Hepatocyte (in vitro differentiated cells): ENCODE data around the gene PDCD5.

ENCODE experiments used
- CTCF ChIP-seq: fragments of 200-600 bp; sonication (generic); IDR thresholded peaks from 2 replicates; pipeline ENCODE4 v1.5.1; 2016; ENCODE audit warnings: antibody characterized with exemption, mild to moderate bottlenecking; ENCODE audit not compliant: poor library complexity
- EZH2phosphoT487 ChIP-seq: fragments of 200-600 bp; sonication (generic); IDR thresholded peaks from one replicate; pipeline ENCODE4 v1.6.1; 2018; ENCODE audit warnings: antibody characterized with exemption, mild to moderate bottlenecking, low read depth, moderate library complexity; ENCODE audit not compliant: unreplicated experiment, severe bottlenecking

DNA sequence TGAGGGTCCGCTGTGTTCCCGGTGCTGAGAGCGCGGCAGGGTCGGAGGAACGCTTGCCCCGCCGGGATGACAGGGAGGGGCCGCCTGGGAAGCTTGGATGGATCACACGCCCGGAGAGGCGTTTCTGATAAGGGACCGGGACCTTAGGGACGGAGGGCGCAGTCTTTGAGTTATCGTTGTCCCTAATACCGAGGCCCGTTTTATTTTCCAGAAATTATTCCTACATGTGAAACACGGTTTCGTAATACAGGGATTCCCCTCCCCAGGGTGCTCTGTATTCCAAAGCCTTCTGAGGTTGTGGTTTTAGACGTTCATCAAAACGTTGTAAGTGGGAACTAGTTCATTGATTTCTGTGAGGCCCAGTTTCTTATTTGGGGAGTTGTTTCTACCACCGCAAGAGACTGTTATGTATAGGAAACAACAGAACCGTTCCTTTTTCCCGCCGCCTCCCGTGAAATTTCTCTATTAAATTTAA lies 752 bp downstream of the PDCD5 start:
- no peak for TF ChIP-seq EZH2phosphoT487
- TF ChIP-seq CTCF: no peak
